NCI-H226 (cell line): ENCODE data around the gene CTTNBP2NL.
"Not testable (repeated sequence)": the region's sequence is repeated elsewhere in the genome, so short reads cannot be mapped to it uniquely, and the experiment has no call there.

Source experiments
- DNase-seq: peaks from one replicate; pipeline ENCODE4 v3.0.0-alpha.2; 2015

Gene CTTNBP2NL

GRCh38 chr1:112429749-112430148 is 33.7 kb downstream of the CTTNBP2NL start:
- no peak for DNase-seq

GRCh38 chr1:112431038-112431437 is 35.0 kb downstream of the CTTNBP2NL start:
- no peak for DNase-seq

- DNase-seq, result no peak
Observed at GRCh38 chr1:112435448-112435847, 39.4 kb downstream of the CTTNBP2NL start.

- no peak for DNase-seq
Observed at GRCh38 chr1:112436384-112437156, 40.6 kb downstream of the CTTNBP2NL start.

GRCh38 chr1:112438156-112438555 is 42.1 kb downstream of the CTTNBP2NL start:
- not testable (repeated sequence) for DNase-seq

GRCh38 chr1:112439592-112439991 is 43.6 kb downstream of the CTTNBP2NL start:
- DNase-seq, result no peak

GRCh38 chr1:112440574-112440973 is 44.6 kb downstream of the CTTNBP2NL start:
- DNase-seq, result no peak

- no peak for DNase-seq
Observed at GRCh38 chr1:112444269-112444668, 48.3 kb downstream of the CTTNBP2NL start.

- no peak for DNase-seq
Observed at GRCh38 chr1:112445596-112445995, 49.6 kb downstream of the CTTNBP2NL start.

GRCh38 chr1:112446411-112446810 is 50.4 kb downstream of the CTTNBP2NL start:
- no peak for DNase-seq

- DNase-seq, result no peak
Observed at GRCh38 chr1:112448904-112449629, 53.1 kb downstream of the CTTNBP2NL start.

- no peak for DNase-seq
Observed at GRCh38 chr1:112449630-112449983, 53.6 kb downstream of the CTTNBP2NL start.

- no peak for DNase-seq
Observed at GRCh38 chr1:112450773-112451172, 54.8 kb downstream of the CTTNBP2NL start.

GRCh38 chr1:112451301-112451700 is 55.3 kb downstream of the CTTNBP2NL start:
- not testable (repeated sequence) for DNase-seq

GRCh38 chr1:112453876-112454275 is 57.9 kb downstream of the CTTNBP2NL start:
- no peak for DNase-seq

- no peak for DNase-seq
Observed at GRCh38 chr1:112454316-112454715, 58.3 kb downstream of the CTTNBP2NL start.

- DNase-seq, result no peak
Observed at GRCh38 chr1:112457241-112457640, 61.2 kb downstream of the CTTNBP2NL start.

GRCh38 chr1:112457955-112458354 is 61.9 kb downstream of the CTTNBP2NL start:
- DNase-seq, result no peak

GRCh38 chr1:112458756-112459155 is 62.7 kb downstream of the CTTNBP2NL start:
- DNase-seq, result no peak

- DNase-seq, result no peak
Observed at GRCh38 chr1:112460615-112461014, 64.6 kb downstream of the CTTNBP2NL start.

GRCh38 chr1:112461200-112461871 is 65.3 kb downstream of the CTTNBP2NL start:
- no peak for DNase-seq

- no peak for DNase-seq
Observed at GRCh38 chr1:112462953-112463279, 66.9 kb downstream of the CTTNBP2NL start.

- no peak for DNase-seq
Observed at GRCh38 chr1:112464501-112464900, 68.5 kb downstream of the CTTNBP2NL start.

GRCh38 chr1:112465122-112465521 is 69.1 kb downstream of the CTTNBP2NL start:
- no peak for DNase-seq
